NT2/D1 (cell line): ENCODE data around the gene RCAN2.

Experiments
- SUZ12 ChIP-seq: IDR thresholded peaks from 2 replicates; pipeline ENCODE4 v1.6.1; 2011; ENCODE audit not compliant: insufficient read length, insufficient read depth; ENCODE audit errors: extremely low read depth
- YY1 ChIP-seq: IDR thresholded peaks from 2 replicates; pipeline ENCODE4 v1.6.1; 2011; ENCODE audit not compliant: insufficient read length, insufficient read depth
- ZNF274 ChIP-seq: IDR thresholded peaks from 2 replicates; pipeline ENCODE4 v1.6.1; 2011; ENCODE audit warnings: mild to moderate bottlenecking, low read depth, low read length

GRCh38 chr6:46502486-46503119 lies 11.4 kb upstream of the RCAN2 start:
- TF ChIP-seq YY1: no peak
- TF ChIP-seq ZNF274: no peak
- TF ChIP-seq SUZ12: no peak
